SH-SY5Y (cell line): ENCODE measurements around the gene IL1R1.

Source experiments
- GATA2 ChIP-seq: IDR thresholded peaks from 2 replicates; pipeline ENCODE4 v1.6.1; 2011; ENCODE audit warnings: mild to moderate bottlenecking, low read depth, low read length
- GATA3 ChIP-seq: IDR thresholded peaks from 2 replicates; pipeline ENCODE4 v1.6.1; 2011; ENCODE audit warnings: low read depth, mild to moderate bottlenecking, low read length, moderate library complexity

IL1R1 gene

GRCh38 chr2:102187496-102188150, 45.1 kb downstream of the IL1R1 start:
- TF ChIP-seq GATA3, result no peak
- no peak for TF ChIP-seq GATA2

DNA sequence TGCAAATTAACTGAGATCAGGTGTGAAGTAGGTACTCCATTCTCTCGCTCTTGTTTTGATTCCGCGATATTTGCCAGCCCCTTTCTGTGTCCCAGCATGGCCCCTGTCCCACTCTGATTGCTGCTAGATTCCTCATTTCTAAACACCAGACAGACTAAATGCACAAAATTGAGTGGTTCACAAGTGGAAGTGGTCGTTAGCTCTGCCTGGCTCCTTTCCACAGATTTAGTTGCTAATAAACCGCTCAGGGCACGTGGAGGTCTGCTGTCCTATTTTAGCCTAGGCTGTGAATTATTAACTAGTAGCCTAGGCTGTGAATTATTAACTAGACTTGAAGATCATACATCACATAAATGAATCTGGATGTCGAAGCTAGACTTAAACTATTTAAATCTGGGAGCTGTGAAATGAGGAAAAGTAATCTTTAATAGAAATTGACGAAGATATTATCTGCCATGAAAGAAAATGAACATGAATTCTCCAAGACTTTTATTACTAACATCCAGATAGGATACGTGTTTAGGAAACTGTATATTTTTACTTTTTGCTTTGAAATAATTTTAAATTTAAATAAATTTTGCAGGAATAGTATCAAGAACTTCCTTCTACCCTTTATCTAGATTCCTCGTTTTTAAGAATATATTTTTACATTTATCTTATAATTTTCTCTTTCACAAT, 48.0 kb downstream of the IL1R1 start:
- TF ChIP-seq GATA3, result no peak
- TF ChIP-seq GATA2, result no peak

- no peak for TF ChIP-seq GATA2
- TF ChIP-seq GATA3, result no peak
These were observed 49.0 kb downstream of the IL1R1 start for GRCh38 chr2:102191501-102191900.

DNA sequence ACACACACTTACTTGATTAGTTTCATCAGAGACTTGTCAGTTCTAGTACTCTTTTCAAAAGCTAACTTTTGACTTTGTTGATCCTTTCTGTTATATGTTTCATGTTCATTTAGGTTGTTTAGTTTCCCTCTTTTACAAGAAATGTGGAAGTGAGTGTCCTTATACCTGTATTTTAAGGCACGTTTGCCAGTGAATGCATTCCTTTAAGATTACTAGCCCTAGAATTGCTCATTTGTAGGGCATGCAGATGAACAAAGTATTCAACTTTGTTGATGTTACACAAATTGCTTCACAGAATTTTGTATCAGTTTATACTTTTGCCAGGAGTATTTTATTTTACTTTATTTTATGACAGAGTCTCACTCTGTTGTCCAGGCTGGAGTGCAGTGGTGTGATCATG, 50.5 kb downstream of the IL1R1 start:
- TF ChIP-seq GATA2 (no peak), GATA3 (no peak)

DNA sequence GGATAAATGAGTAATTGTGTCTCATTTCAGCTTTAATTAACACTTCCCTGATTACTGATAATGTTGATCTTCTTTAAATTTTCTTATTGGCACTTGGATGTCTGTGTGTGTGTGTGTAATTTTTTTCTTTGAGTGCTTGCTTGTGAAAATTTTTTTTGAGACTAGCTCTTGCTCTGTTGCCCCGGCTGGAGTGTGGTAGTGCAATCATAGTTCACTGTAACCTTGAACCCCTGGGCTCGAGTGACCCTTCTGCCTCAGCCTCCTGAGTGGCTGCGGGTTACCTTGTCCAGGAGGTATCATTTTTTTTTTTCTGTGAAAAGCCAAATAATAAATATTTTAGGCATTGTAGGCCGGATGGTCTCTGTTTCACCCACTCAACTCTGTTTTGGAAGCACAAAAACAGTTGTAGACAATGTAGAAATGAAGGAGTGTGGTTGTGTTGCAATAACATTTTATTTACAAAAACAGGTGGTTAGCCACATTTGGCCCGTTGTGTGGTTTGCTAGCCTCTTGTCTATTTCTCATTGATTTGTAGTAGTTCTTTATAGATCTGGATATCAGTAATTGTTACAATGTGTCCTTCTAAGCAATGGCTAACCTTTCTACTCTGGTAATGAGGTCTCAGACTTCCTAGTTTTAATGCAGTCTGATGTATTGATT, 52.2 kb downstream of the IL1R1 start:
- no peak for TF ChIP-seq GATA3
- TF ChIP-seq GATA2, result no peak

- TF ChIP-seq GATA3 (no peak), GATA2 (no peak)
These were observed 55.0 kb downstream of the IL1R1 start for GRCh38 chr2:102197389-102198137.

DNA sequence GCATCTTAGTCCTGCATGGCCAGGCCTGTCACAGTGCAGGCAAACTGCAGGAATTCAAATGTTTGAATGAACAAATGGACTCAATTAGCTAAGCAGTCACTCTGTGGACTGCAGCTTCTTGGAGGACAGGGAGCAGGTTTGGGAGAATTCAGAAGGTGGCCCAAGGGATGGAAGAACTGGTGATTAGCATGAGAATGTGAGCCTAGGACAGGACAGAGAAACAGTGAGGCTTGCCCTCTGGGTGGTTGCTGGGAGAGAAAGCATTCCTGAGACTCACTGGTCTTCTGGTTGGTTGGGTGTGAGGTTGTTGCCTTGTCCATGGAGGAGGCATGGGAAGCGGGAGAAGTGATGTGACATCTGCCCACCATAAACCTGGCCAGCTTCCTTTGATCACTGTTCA, 58.0 kb downstream of the IL1R1 start:
- TF ChIP-seq GATA3, result no peak
- TF ChIP-seq GATA2, result no peak

DNA sequence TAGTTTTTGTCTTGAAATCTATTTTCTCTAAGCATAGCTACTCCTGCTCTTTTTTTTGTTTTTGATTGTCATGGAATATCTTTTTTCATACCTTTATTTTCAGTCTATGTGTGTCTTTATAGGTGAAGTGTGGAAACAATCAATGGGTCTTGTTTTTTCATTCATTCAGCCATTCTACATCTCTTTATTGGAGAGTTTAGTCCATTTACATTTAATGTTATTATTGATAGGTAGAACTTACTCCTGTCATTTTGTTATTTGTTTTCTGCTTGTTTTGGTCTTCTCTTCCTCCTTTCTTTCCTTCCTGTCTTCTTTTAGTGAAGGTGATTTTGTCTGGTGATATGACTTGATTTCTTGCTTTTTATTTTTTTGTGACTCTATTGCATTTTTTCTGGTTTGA, 62.1 kb downstream of the IL1R1 start:
- no peak for TF ChIP-seq GATA3
- TF ChIP-seq GATA2, result no peak

DNA sequence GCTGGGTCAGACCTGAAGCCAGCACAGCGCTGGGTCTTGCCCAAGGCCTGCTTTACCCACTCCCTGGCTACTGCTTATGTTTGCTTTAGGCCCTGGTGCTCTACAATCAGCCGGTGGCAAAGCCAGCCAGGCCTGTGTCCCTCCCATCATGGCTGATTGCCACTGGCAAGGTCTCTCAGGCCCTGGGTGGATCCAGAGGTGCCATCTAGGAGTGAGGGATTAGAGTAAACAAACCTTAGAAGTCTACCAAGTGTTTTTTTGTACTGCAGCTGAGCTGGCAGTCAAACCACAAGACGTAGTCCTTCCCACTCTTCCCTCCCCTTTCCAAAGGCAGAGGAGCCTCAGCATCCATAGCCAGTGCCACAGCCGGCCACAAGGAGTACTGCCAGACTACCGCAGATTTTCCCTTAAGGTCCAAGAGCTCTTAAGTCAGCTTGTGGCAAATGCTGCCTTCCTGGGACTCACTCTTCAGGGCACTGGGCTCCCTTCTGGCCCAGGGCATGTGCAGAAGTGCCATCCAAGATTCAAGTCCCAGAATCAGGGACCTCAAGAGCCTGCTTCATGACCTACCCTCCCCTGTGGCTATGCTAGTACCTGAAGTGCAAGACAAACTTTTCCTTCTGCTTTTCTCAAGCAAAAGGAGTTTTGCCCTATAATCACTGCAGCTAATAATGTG, 64.3 kb downstream of the IL1R1 start:
- no peak for TF ChIP-seq GATA3
- TF ChIP-seq GATA2, result no peak

GRCh38 chr2:102208774-102209173, 66.2 kb downstream of the IL1R1 start:
- TF ChIP-seq GATA3 (no peak), GATA2 (no peak)

DNA sequence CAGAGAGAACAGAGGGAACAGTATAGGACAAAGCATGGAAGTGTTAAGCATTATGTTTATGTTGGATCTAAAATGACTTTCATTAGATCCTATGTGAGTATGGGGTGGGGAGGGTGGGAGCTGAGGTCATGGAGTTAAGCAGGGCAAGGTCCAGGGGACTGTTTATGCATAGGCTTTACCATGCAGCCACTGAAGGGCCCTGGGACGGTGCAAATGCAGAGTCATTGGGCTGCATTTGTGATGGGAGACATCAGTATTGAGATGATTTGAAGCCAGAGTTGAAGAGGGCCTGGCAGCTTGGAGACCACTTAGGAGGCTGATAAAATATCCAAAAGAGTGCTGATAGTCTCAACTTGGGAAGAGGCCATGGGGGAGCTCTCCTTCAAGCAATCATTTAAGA, 66.9 kb downstream of the IL1R1 start:
- TF ChIP-seq GATA2, result no peak
- no peak for TF ChIP-seq GATA3

- TF ChIP-seq GATA2 (no peak), GATA3 (no peak)
These were observed 74.5 kb downstream of the IL1R1 start for GRCh38 chr2:102217032-102217431.

GRCh38 chr2:102224824-102225739, 82.5 kb downstream of the IL1R1 start:
- TF ChIP-seq GATA3, result no peak
- TF ChIP-seq GATA2, result no peak

GRCh38 chr2:102226171-102226570, 83.6 kb downstream of the IL1R1 start:
- no peak for TF ChIP-seq GATA3
- no peak for TF ChIP-seq GATA2
